Heart right ventricle (tissue), 16 donors: ENCODE measurements around the gene ST3GAL2. TPM values are rescaled to one million over a fixed set of nuclear protein-coding genes. Genes with fewer than 3 reads are reported as not detected.
A peak's percentile ranks its signal among the peaks of the same experiment; 100 is the strongest.

Experiments used
- ATAC-seq, 8 donors: fragments of 200-7000 bp; cut with Tn5 transposase; one replicate each; pipeline ENCODE4 v1.9.1; 2020; ENCODE audit warnings: mild to moderate bottlenecking in 8 of 8, moderate library complexity in 8 of 8, moderate number of reproducible peaks in 1 of 8
- DNase-seq, 2 donors: peaks; one replicate each; pipeline ENCODE4 v3.0.0-alpha.2; 2020
- H3K27ac ChIP-seq, 10 donors: fragments of 200-600 bp; sonication (generic) in 2 of 10; one replicate each; pipeline versions ENCODE4 v1.5.0 to v1.8.0; 2020 to 2022; ENCODE audit warnings: mild to moderate bottlenecking in 3 of 10
- H3K27me3 ChIP-seq, 7 donors: fragments of 200-600 bp; one replicate each; pipeline ENCODE4 v1.8.0; 2021 to 2022; ENCODE audit warnings: mild to moderate bottlenecking in 2 of 7
- H3K36me3 ChIP-seq, 9 donors: fragments of 200-600 bp; sonication (generic) in 1 of 9; one replicate each; pipeline versions ENCODE4 v1.5.0 to v1.8.0; 2020 to 2022; ENCODE audit warnings: mild to moderate bottlenecking in 2 of 9
- H3K4me1 ChIP-seq, 9 donors: fragments of 200-600 bp; sonication (generic) in 1 of 9; one replicate each; pipeline versions ENCODE4 v1.5.0 to v1.8.0; 2020 to 2022; ENCODE audit warnings: mild to moderate bottlenecking in 4 of 9
- H3K4me3 ChIP-seq, 10 donors: fragments of 200-600 bp; sonication (generic) in 2 of 10; one replicate each; pipeline versions ENCODE4 v1.5.0 to v1.8.0; 2020 to 2022; ENCODE audit warnings: mild to moderate bottlenecking in 7 of 10, moderate library complexity in 2 of 10
- H3K9me3 ChIP-seq, 11 donors: fragments of 200-600 bp in 10 of 11; sonication (generic) in 2 of 11; one replicate each; pipeline versions ENCODE4 v1.5.0 to v1.8.0; 2013 to 2022; ENCODE audit warnings: mild to moderate bottlenecking in 2 of 11, control low read depth in 1 of 11, moderate library complexity in 1 of 11
- CTCF ChIP-seq, 9 donors: fragments of 200-600 bp; sonication (generic) in 2 of 9; IDR thresholded peaks; one replicate each; pipeline versions ENCODE4 v1.5.0 to v1.8.0; 2021 to 2022; ENCODE audit warnings: antibody characterized with exemption in 9 of 9, mild to moderate bottlenecking in 5 of 9, moderate library complexity in 1 of 9
- WGBS, 2 donors: extraction: QIAGEN DNeasy Blood & Tissue Kit; methylation state at CpG; one replicate each; pipeline ENCODE4 v1.1.7; 2013; ENCODE audit warnings: inconsistent platforms in 1 of 2; 5-methylcytosine and 5-hydroxymethylcytosine counted together
- intact Hi-C, 10 donors: fragments of 100-400 bp; cut with DNase I; formaldehyde crosslinking; loops; one replicate each; pipeline versions ENCODE4 v1.11.1 to v1.14.2; 2022
- polyA plus RNA-seq, 2 donors: library from polyadenylated mRNA; stranded (reverse); fragments of 200-250 nt; gene quantifications; one replicate each; pipeline ENCODE4 v1.2.3, GENCODE V29; 2013
- total RNA-seq, 10 donors: library from RNA; stranded (reverse); fragmentation: NEBNext Ultra II Directional in 3 of 10; extraction: Animal tissue kit (Norgen Biotek cat#: 25700) in 3 of 10; gene quantifications; one replicate each; pipeline versions ENCODE4 v1.2.1 to v1.2.4, GENCODE V29; 2021 to 2023
- donor health status: Arrhythmogenic right ventricular cardiomyopathy.
- donor health status: ischemic (EF 13 %, LVEDD 7.1; RV severe dilation, severe dysfunction).
- donor health status: healthy with polysubstance abuse.
- donor health status: DM: no; HTN: yes; CAD: no.
- donor health status: DM: no; HTN: no; CAD: no.
- donor health status: ischemic (EF 25% LVEDD 6.9; RV normal size, moderate dysfunction).
- donor health status: ischemic (EF 25% LVEDD 5.7; RV mildly dilated, moderate dysfunction).
- donor health status: healthy.
- donor health status: DM: yes; HTN: yes; CAD: no.
- donor health status: Ischemic cardiomyopathy.
- donor health status: ischemic (EF 35%, LVEDD 5.7; RV mildly dilated, moderate dysfunction).
- donor health status: nonischemic (EF 11% LVEDD 7.7; RV severe dilation, severe dysfunction).
- donor health status: DM: yes; HTN: yes; CAD: no.
- donor health status: PGD.
- donor health status: ischemic (EF 29% LVEDD 5.4; RV normal size, mild dysfunction).
- donor health status: nonischemic (EF 23%, LVEDD 6.1; RV moderate dilation, normal function).

ST3GAL2 gene
- total and polyA plus RNA-seq, 12 donors, result 8.0 to 37.1 (median 19.0) TPM

- WGBS, 2 donors, result 75 to 93% methylated on average over 7 of the region's 7 CpGs
- no peak overlapping the region for H3K27ac ChIP-seq
- ATAC-seq, result no peak
- TF ChIP-seq CTCF (IDR thresholded peaks at IDR 0.05), result no peak
- DNase-seq, result no peak
- peaks cover 0 to 3% (median 0%) of the 10 kb centered on the region in 9 donors for H3K4me1 ChIP-seq
- no peaks in the 10 kb centered on the region for H3K9me3 ChIP-seq
- H3K36me3 ChIP-seq, result peaks cover 0 to 64% (median 13%) of the 10 kb centered on the region in 9 donors
- intact Hi-C loops, result loop anchor here in 2 of 10 donors (10.0 kb wide), 2 partner anchors 72 to 92 kb away; no protein-coding TSS in a partner anchor
- no peaks in the 10 kb centered on the region for H3K27me3 ChIP-seq
- no peak overlapping the region for H3K4me3 ChIP-seq
These were observed 27.8 kb upstream of the ST3GAL2 start for GRCh38 chr16:70466805-70467076.

GRCh38 chr16:70465999-70466804 is 27.3 kb upstream of the ST3GAL2 start:
- peaks cover 0 to 9% (median 4%) of the 10 kb centered on the region in 9 donors for H3K4me1 ChIP-seq
- TF ChIP-seq CTCF (IDR thresholded peaks at IDR 0.05), result no peak
- DNase-seq (no peak), ATAC-seq (no peak)
- no peak overlapping the region for H3K4me3 ChIP-seq
- H3K27me3 ChIP-seq, result no peaks in the 10 kb centered on the region
- H3K36me3 ChIP-seq, result peaks cover 0 to 62% (median 13%) of the 10 kb centered on the region in 9 donors
- WGBS, 2 donors, result 89 to 93% methylated on average over 13 of the region's 13 CpGs
- intact Hi-C loops, result loop anchor here in 2 of 10 donors (10.0 kb wide), 2 partner anchors 71 to 91 kb away; no protein-coding TSS in a partner anchor
- no peak overlapping the region for H3K27ac ChIP-seq
- no peaks in the 10 kb centered on the region for H3K9me3 ChIP-seq

GRCh38 chr16:70463235-70463634 is 24.3 kb upstream of the ST3GAL2 start:
- peaks cover 0 to 58% (median 13%) of the 10 kb centered on the region in 9 donors for H3K36me3 ChIP-seq
- 98% methylated on average over 2 of the region's 2 CpGs for WGBS, 2 donors
- ATAC-seq (no peak), DNase-seq (no peak)
- H3K27me3 ChIP-seq, result no peaks in the 10 kb centered on the region
- no peak overlapping the region for H3K4me3 ChIP-seq
- no peak for TF ChIP-seq CTCF (IDR thresholded peaks at IDR 0.05)
- no peak overlapping the region for H3K27ac ChIP-seq
- intact Hi-C loops, result loop anchor here in 2 of 10 donors (10.0 kb wide), 2 partner anchors 68 to 88 kb away; no protein-coding TSS in a partner anchor
- H3K4me1 ChIP-seq, result peaks cover 0 to 15% (median 10%) of the 10 kb centered on the region in 9 donors
- no peaks in the 10 kb centered on the region for H3K9me3 ChIP-seq

GRCh38 chr16:70460737-70461261 is 21.9 kb upstream of the ST3GAL2 start:
- peak overlapping the region in 2 of 10 donors; percentile 13 to 36 for H3K27ac ChIP-seq
- 60 to 69% methylated on average over 8 of the region's 8 CpGs for WGBS, 2 donors

More at GRCh38 chr16:70460737-70461261, 21.9 kb upstream of the ST3GAL2 start:
- DNase-seq (no peak), ATAC-seq (peak in 7 of 8 donors; percentile 49 to 90 (median 77))
- peak in 1 of 9 donors; percentile 10 for TF ChIP-seq CTCF (IDR thresholded peaks at IDR 0.05)
- Histone ChIP-seq H3K4me1 (peaks cover 0 to 20% (median 11%) of the 10 kb centered on the region in 9 donors), H3K4me3 (no peak overlapping the region), H3K36me3 (peaks cover 0 to 42% (median 10%) of the 10 kb centered on the region in 9 donors), H3K27me3 (no peaks in the 10 kb centered on the region), H3K9me3 (no peaks in the 10 kb centered on the region)
- intact Hi-C loops, result loop anchor here in 2 of 10 donors (10.0 kb wide), 2 partner anchors 66 to 86 kb away; no protein-coding TSS in a partner anchor
